ENCODE data around the gene RNF8. TPM values are rescaled to one million over a fixed set of nuclear protein-coding genes. Genes with fewer than 3 reads are reported as not detected.

The RNF8 gene
- polyA plus RNA-seq, 4 donors = 12.7 to 14.4 (median 13.4) TPM

Other genes with a start within 250 kb of the RNF8 start
- gene PIM1, start 183.8 kb upstream of the RNF8 start, polyA plus RNA-seq = 100 to 1,000 TPM in 1 of 4 donors, 10 to 100 TPM in 3; 26.0 to 118 (median 57.8) TPM
- 10 to 100 TPM in 2 of 4 donors, 1 to 10 TPM in 2; 6.4 to 11.2 (median 8.6) TPM for gene TBC1D22B, start 96.2 kb upstream of the RNF8 start, polyA plus RNA-seq
- 1 to 10 TPM in 1 of 4 donors, under 1 TPM in 3; 0.38 to 1.6 (median 0.84) TPM for gene TMEM217, start 95.8 kb upstream of the RNF8 start, polyA plus RNA-seq
- gene CMTR1, start 79.2 kb downstream of the RNF8 start, polyA plus RNA-seq = 10 to 100 TPM; 10.8 to 28.7 (median 14.9) TPM
- 10 to 100 TPM; 14.2 to 54.3 (median 25.4) TPM for gene CCDC167, start 145.9 kb downstream of the RNF8 start, polyA plus RNA-seq

Data from small intestine (tissue), 4 donors.